HG02885 (cell line): ENCODE data around the gene GFPT1.
"Not testable (repeated sequence)": the region's sequence is repeated elsewhere in the genome, so short reads cannot be mapped to it uniquely, and the experiment has no call there.

Experiments
- ATAC-seq: cut with Tn5 transposase; IDR thresholded peaks from one replicate; pipeline ENCODE4 v1.9.1; 2021; ENCODE audit warnings: mild to moderate bottlenecking; ENCODE audit not compliant: unreplicated experiment, poor library complexity

The GFPT1 gene

GRCh38 chr2:69385443-69386151 is 1.4 kb downstream of the GFPT1 start:
- ATAC-seq = no peak

- no peak for ATAC-seq
These were observed 2.4 kb downstream of the GFPT1 start for GRCh38 chr2:69384618-69385081.

GRCh38 chr2:69383176-69383812 is 3.7 kb downstream of the GFPT1 start:
- no peak for ATAC-seq

- no peak for ATAC-seq
These were observed 4.5 kb downstream of the GFPT1 start for GRCh38 chr2:69382547-69382946.

DNA sequence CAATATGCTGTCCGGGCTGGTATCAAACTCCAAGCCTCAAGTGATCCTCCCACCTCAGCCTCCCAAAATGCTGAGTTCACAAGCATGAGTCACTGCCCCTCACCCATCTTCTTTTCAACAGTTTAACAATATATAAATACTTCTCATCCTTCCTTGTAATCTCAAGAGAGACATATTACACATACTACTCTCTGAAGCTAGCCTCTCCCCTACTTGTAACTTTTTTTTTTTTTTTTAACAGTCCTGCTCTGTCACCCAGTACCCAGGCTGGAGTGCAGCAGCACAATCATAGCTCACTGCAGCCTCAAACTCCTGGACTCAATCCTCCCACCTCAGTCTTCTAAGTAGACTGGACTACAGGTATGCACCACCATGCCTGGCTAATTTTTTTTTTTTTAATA is 5.7 kb downstream of the GFPT1 start:
- ATAC-seq = no peak

DNA sequence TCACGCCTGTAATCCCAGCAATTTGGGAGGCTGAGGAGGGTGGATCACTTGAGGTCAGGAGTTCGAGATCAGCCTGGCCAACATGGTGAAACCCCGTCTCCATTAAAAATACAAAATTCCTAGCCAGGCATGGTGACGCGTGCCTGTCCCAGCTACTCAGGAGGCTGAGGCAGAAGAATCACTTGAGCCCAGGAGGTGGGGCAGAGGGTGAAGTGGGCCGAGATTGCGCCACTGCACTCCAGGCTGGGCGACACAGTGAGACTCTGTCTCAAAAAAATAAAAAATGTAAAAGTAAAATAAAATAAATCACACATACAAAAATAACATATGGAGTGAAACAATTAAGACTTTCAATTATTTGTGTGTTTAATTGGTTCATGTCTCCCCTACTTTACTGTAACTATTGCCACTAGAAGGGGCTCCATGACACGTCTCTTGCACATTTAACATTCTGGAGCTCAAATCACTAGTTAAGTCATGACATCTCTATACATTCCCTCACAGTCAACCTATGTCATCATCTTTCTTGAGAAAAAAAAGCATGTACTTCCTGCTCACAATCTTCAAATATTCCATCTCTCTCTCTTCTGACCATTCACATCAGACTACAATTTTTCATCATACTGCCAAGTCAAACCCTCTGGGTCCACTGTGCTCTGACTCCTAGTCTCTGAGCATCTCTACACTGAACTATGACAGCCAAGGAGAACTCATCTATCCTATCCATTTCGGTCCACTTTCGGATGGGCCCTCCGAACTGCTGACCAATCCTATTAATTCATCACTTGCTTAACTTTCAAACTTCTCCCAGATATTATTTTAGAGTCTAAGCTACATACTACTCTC is 6.7 kb downstream of the GFPT1 start:
- ATAC-seq = no peak

DNA sequence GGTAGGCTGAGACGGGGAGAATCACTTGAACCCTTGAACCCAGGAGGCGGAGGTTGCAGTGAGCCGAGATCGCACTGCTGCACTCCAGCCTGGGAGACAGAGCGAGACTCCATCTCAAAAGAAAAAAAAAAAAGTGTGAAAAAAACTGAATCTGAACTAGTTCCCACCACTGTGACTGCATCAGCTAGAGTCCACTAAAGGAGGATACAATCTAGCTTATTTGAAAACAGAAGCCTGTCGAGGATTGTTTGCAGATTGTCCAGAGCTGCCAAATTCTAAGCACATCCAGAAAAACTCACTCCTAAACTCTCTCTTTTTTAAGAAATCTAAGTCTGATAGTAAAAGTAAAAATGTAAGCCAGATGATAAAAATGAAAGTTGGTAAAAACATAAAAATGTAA is 10.6 kb downstream of the GFPT1 start:
- ATAC-seq = no peak

DNA sequence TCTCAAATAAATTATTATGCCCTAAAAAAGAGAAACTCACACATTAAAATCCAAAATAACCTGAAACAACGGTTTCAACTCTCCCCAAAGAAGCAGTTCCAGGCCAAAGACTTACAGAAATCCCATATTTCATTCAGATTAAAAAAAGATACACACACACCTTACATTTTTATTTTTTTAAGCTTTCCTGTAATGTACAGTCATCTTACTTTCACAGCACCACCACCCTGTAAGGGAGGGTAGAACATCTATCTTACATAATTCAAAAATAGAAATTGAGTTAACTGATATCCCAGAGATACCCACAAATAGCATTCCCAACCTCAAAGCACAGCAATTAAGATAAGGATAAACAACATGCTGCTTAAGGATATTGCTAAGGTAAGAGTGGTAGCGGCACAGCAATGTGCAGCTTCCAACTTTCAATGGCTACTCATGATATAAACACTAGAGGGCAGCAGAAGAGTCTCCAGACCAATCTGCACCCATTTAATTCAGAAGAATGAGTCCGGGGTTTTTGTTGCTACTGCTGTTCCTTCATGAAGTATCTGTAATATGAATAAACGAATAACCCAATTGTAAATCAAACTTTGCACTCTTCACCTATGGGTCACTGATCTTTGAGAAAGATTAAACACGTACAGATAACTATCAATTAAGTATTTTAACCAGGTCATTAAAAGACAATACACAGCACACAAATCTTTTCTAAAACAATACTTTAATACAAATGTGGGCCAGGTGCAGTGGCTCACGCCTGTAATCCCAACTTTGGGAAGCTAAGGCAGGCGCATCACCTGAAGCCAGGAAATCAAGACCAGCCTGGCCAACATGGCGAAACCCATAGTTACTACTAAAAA is 11.3 kb downstream of the GFPT1 start:
- no peak for ATAC-seq

- ATAC-seq = no peak
These were observed 14.3 kb downstream of the GFPT1 start for GRCh38 chr2:69372767-69373166.

DNA sequence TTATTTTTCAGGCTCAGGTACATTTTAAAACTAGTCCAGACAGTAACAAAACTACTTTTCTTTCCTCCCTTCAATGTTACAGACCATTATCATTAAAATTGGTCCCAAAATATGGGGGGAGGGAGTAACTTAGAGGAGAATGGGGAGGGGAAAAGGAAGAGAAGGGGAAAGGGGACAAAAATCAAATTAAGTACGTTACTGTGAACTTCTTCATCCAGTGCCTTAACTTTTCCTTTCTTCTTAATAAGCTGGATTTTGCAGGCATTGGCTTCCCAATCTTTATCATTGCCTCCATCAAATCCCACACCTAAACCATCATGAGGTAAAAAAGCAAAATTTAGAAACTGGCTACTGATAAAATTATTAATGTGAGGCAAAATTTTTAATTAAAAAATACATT is 17.2 kb downstream of the GFPT1 start:
- no peak for ATAC-seq

DNA sequence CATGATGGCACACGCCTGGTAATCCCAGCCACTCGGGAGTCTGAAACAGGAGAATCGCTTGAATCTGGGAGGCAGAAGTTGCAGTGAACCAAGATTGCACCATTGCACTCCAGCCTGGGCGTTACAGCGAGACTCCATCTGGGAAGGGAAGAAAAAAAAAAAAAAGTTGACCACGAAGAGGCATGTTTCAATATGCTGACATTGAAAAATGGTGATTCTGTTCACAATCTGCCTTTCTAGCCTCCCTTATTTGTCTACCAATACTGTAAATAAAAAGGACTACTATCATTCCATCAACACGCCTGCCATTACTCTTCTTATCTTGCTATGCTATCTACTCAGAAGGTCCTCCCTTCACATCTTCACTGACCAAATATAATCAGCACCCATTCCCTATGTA is 18.4 kb downstream of the GFPT1 start:
- ATAC-seq = no peak

- ATAC-seq = no peak
These were observed 27.7 kb downstream of the GFPT1 start for GRCh38 chr2:69359371-69359770.

DNA sequence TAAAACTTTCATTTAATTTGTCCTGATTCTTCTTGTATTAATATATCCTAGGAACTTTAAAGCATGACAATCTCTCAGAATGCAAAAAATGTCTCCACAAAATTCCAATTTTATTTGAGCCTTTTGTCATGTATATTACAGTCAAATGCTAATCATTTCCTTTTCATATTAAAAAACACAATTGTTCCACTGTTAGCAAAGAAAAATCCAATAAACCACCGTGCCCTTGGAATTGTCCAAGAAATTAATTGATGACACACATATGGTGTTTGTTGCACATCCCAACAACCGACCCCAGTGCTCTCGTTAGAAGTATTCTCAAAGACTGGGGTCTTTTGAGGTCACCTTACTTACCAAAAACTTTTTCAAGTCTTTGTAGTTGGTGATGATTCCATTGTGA is 28.1 kb downstream of the GFPT1 start:
- no peak for ATAC-seq

DNA sequence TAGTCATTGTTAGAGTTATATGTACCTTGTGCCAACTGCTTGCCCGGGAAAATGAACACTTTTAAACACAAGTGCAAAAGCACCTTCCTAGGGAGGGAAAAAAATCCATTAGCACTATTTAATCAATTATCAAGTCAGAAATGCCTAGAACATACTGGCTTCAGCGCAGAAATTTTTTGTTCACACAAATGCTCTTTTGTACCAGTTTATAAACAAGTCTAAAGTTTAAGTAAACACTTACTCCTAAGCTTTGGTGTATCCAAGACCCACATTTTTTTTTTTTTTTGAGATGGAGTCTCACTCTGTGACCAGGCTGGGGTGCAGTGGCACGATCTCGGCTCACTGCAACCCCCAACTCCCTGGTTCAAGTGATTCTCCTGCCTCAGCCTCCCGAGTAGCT is 30.6 kb downstream of the GFPT1 start:
- ATAC-seq = no peak

GRCh38 chr2:69354976-69355375 is 32.1 kb downstream of the GFPT1 start:
- not testable (repeated sequence) for ATAC-seq

DNA sequence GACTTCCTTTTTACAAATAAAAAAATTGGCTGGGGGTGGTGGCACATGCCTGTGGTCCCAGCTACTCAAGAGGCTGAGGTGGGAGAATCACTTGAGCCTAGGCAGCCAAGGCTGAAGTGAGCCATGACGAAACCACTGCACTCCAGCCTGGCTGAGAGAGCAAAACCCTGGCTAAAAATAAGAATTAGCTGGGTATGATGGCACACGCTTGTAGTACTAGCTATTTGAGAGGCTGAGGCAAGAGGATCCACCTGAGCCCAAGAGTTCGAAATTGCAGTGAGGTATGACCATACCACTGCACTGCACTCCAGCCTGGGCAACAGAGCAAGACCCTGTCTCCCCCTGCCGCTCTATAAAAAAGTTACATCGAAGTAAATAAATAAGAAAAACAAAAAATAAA is 33.7 kb downstream of the GFPT1 start:
- no peak for ATAC-seq

GRCh38 chr2:69348781-69349180 is 38.2 kb downstream of the GFPT1 start:
- ATAC-seq = no peak

DNA sequence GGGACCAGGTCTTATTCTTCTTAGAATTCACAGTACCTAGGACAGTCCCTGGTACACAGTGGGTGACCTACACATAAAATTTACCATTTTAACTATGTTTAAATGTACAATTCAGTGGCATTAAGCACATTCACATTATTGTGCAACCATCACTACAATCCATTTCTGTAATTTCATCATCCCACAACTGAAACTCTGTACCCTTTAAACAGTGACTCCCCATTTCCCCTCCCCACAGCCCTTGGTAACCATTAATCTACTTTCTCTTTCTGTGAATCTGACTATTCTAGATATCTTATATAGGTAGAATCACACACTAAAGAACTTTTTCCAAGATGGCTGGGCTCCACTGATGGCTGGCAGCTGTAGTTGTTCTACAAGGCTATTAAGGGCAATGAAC is 41.6 kb downstream of the GFPT1 start:
- no peak for ATAC-seq

- no peak for ATAC-seq
These were observed 42.7 kb downstream of the GFPT1 start for GRCh38 chr2:69344305-69344704.

DNA sequence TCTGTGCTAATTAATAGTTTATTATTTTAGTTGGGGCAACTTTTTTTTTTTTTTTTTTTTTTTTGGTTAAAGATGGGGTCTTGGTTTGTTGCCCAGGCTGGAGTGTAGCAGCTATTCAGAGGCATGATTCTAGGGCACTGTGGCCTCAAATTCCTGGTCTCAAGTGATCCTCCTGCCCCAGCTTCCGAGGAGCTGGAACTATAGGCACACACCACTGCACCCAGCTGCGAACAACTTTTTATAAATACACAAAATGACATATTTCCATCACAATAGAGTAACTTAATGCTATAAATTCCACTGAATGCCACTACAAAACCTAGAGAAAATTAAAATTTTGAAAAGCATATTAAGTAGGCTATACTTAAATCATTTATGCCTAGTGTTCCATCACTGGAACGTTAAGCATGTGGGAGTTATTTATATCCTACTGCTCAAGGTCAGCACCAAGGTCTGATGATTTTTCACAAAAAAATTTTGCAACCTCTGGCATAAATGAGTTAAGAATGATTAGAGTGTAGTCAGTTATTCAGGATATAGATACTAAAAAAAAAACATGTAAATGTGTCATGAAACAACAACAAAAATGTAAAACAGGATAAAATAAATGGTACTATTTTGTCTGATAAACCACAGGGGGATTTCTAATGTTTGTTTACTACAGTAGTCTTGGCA is 46.8 kb downstream of the GFPT1 start:
- no peak for ATAC-seq
